ENCODE data around the gene GBE1. TPM values are rescaled to one million over a fixed set of nuclear protein-coding genes. Genes with fewer than 3 reads are reported as not detected.

The GBE1 gene
- total RNA-seq, 1 experiment from 2014 or later: 9.2 TPM

GRCh38 chr3:81621277-81621676 lies 140.2 kb downstream of the GBE1 start:
- no peak overlapping the region for H3K4me3 Mint-ChIP-seq
- ATAC-seq (peak; percentile 78), DNase-seq (ENCODE audit: low spot score) (no peak)
- H3K27me3 Mint-ChIP-seq (ENCODE audit: low read depth): no peaks in the 10 kb centered on the region
- H3K4me1 Mint-ChIP-seq: peaks cover 16% of the 10 kb centered on the region
- H3K36me3 Mint-ChIP-seq: no peaks in the 10 kb centered on the region
- TF ChIP-seq NR2C2 (CRISPR knock-in tag; IDR thresholded peaks at IDR 0.05): no peak
- no peak for TF ChIP-seq NFYB (CRISPR knock-in tag; conservative IDR thresholded peaks at IDR 0.05; ENCODE audit: low read depth)
- no peak for TF ChIP-seq PREB (CRISPR knock-in tag; IDR thresholded peaks at IDR 0.05; ENCODE audit: borderline replicate concordance)
- TF ChIP-seq E2F1 (CRISPR knock-in tag; IDR thresholded peaks at IDR 0.05): no peak
- no peak for TF ChIP-seq TEAD4 (CRISPR knock-in tag; IDR thresholded peaks at IDR 0.05)
- TF ChIP-seq SP1 (CRISPR knock-in tag; conservative IDR thresholded peaks at IDR 0.05): no peak
- TF ChIP-seq USF2 (CRISPR knock-in tag; IDR thresholded peaks at IDR 0.05): no peak
- no peak for TF ChIP-seq MYBL2 (CRISPR knock-in tag; IDR thresholded peaks at IDR 0.05)
- TF ChIP-seq IRF2 (CRISPR knock-in tag; IDR thresholded peaks at IDR 0.05; ENCODE audit: borderline replicate concordance, low read depth): no peak
- TF ChIP-seq AFF4 (CRISPR knock-in tag; IDR thresholded peaks at IDR 0.05; ENCODE audit: borderline replicate concordance): no peak
- TF ChIP-seq CDX4 (CRISPR knock-in tag; IDR thresholded peaks at IDR 0.05; ENCODE audit: borderline replicate concordance): no peak
- TF ChIP-seq JUN (CRISPR knock-in tag; IDR thresholded peaks at IDR 0.05): no peak
- no peak for TF ChIP-seq MAX (CRISPR knock-in tag; IDR thresholded peaks at IDR 0.05)
- no peak for TF ChIP-seq PRRX2 (CRISPR knock-in tag; IDR thresholded peaks at IDR 0.05)
- no peak for TF ChIP-seq ARID4B (CRISPR knock-in tag; IDR thresholded peaks at IDR 0.05; ENCODE audit: borderline replicate concordance)
- POLR2A ChIA-PET: no interaction called here
- H3K27ac Mint-ChIP-seq: no peak overlapping the region
- CTCF ChIA-PET: no interaction called here
- H3K9me3 Mint-ChIP-seq: no peaks in the 10 kb centered on the region
